GM12891 (cell line): ENCODE measurements around the gene BNIP1.

Experiments
- POLR2A ChIP-seq: IDR thresholded peaks from 2 replicates; pipeline ENCODE4 v1.6.1; 2011; ENCODE audit warnings: low read depth, low read length, control low read depth
- POLR2AphosphoS5 ChIP-seq: IDR thresholded peaks from 2 replicates; pipeline ENCODE4 v1.6.1; 2011; ENCODE audit warnings: low read depth, low read length, control low read depth
- POU2F2 ChIP-seq: IDR thresholded peaks from 2 replicates; pipeline ENCODE4 v1.6.1; 2011; ENCODE audit warnings: low read depth, mild to moderate bottlenecking, control low read depth, low read length, moderate library complexity
- TAF1 ChIP-seq: IDR thresholded peaks from 2 replicates; pipeline ENCODE4 v1.6.1; 2011; ENCODE audit warnings: low read depth, low read length, control low read depth

DNA sequence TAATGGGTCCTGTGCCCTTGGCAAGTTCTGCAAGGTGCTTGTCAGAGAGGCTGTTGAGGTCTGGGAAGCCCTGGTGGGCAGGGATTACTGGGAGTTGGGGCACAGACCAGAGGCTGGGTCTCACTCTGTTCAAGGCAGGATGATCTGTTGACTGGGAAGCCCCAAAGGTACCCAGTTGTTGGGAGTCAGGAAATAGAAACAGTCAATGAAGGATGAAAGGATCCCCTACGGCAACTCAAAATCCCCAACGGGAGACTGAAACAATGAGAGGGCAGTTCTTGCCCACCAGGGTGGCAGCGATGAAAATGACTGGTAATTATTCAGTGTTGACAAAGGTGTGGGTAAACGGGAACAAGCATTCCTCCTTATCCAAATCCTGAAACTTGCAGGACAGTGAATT, 31.2 kb downstream of the BNIP1 start:
- TF ChIP-seq POLR2AphosphoS5 (no peak), POLR2A (no peak), TAF1 (no peak), POU2F2 (no peak)
